GM18861 (cell line): ENCODE data around the gene ME3.
"Not testable (repeated sequence)": the region's sequence is repeated elsewhere in the genome, so short reads cannot be mapped to it uniquely, and the experiment has no call there.

Experiments
- ATAC-seq: cut with Tn5 transposase; IDR thresholded peaks from one replicate; pipeline ENCODE4 v1.9.1; 2021; ENCODE audit not compliant: unreplicated experiment

Gene ME3

DNA sequence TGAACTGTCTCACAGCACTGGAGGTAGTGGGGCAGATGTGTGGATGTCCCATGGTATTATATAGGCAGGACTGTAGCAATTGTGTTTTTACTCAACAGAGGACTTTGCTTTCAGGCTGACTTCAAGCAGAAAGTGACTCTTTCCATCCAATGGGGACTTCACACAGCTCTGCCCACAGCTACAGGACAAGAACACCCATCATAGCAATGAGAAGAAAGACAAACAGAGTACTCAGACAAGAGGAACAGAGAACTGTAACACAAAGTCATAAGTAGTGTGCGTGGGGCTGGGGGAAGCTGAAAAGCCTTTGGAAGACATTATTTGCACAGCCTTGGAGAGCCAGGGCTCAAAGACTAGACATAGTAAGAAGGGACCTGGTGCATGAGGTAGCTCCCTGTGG is 227.4 kb downstream of the ME3 start:
- ATAC-seq, result no peak

DNA sequence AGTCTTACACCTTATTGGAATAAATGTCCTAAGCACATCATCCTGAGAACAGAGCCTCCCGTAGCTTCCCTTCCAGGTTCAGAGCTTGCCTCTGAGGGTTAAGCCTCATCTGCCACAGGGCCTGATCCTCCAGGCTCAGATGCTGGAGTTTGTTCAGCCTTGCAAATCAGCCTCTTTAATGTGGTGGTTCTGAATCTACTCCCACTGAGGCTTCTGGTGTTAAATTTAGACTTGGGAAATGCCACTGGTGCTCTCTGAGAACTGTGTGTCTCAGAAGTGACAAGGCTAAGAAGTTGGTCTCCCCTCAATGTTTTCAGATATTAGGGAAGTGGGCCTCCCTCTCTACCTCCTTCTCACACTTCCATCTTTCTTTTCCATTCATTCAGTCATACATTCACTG is 229.0 kb downstream of the ME3 start:
- ATAC-seq, result no peak

DNA sequence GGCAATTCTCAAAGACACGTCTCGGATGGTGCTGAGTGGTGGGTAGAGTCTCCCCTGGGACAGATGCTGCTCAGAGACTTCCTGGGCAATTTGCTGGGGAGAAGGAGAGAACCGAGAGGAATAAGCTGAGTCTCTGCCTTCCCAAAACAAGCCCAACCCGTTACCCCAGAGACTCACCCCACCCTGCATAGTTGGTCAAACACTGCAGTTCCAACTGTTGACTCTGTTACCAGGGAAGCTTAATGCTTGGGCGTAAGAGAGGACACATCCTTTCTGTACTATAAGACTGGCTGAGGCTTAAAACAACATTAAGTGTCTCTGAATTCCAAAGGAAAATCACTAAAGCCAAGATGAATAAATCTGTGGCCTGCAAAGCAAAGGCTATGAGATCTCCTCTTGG is 229.6 kb downstream of the ME3 start:
- no peak for ATAC-seq

DNA sequence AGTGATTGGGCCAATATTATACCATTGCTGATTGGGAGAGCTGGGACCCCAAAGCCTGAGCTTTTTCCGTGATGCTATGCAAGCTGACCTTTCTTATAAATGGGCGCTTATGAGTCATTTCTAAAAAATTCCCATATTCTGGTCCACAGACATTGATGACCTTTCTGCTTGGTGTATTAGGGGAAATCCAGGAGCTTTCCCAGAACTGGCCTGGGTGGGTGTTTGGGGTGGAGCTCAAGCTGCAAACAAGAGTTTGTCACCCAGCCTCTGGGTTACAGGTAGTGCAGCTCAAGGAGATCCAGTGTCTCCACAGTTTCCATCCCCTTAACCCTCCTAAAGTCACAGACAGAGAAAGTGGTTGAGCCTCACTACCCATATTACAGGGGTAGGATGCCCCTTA is 230.0 kb downstream of the ME3 start:
- ATAC-seq, result no peak

DNA sequence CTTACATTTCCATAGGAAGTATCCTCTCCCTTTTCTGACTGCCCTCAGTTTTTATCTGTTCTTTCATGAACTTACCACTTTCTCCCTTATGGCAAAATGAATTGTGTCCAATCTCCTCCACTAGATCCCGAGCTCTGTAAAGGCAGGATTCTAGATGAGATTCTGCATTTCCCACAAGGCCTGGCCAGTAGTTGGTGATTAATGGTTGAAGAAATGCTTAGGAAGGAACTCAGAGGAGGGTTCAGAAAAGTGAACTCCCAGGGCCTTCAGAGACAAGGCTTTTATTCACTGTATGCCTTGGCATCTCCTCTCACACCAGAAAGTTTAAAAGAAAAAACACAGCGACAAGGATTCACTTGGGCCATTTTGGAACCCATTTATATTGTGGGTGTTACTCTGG is 231.6 kb downstream of the ME3 start:
- ATAC-seq, result no peak

DNA sequence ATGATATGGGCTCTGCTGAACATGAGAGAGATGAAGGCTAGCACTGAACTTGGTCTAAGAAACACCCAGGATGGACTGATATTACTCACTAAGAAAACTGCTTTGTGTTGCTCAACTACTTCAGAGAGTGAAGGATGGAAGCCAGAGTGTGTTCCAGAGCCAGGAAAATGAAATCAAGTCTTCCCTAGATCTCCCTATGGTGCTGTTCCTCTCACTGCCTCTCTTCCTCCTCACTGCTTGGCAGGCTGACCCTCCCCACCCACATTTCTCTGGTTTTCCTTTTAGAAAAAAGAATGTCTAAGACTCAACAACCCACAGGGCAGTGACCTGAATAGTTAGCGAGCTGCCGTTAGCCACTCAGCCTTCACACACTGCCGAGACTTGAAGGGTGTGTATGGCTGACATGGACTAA is 232.1 kb downstream of the ME3 start:
- ATAC-seq, result no peak

DNA sequence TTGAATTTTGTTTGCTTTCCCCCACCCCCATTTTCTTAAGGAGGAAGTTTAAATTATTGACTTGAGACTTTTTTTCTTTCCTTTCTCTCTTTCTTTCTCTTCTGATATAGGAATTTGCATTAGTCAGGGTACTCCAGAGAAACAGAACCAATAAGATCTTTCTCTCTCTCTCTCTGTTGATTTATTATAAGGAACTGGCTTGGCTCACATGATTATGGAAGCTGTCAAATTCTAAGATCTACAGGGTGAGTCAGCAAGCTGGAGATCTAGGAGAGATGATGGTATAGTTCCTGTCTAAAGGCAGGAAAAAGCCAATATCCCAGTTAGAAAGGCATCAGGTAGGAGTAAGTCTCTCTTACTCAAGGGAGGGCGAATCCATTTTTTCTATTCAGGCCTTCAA is 233.7 kb downstream of the ME3 start:
- no peak for ATAC-seq

DNA sequence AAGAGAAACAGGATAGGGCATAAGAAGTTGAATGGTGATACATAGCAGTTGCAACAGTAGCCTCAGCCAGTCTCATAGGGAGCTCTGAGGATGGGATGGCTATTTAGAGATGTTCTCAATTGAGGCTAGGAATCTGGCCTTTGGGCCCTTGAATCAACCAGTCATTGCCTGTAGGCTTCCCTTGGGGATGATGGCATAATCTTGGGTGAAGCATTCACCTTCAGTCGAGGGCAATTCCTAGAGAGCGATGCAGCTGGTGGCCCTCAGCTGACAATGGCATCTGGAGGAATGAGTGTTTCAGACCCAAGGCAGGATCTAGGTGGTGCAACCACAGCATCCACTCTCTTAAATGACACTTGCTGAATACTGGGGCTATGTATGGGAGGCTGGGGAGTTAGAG is 236.7 kb downstream of the ME3 start:
- no peak for ATAC-seq

DNA sequence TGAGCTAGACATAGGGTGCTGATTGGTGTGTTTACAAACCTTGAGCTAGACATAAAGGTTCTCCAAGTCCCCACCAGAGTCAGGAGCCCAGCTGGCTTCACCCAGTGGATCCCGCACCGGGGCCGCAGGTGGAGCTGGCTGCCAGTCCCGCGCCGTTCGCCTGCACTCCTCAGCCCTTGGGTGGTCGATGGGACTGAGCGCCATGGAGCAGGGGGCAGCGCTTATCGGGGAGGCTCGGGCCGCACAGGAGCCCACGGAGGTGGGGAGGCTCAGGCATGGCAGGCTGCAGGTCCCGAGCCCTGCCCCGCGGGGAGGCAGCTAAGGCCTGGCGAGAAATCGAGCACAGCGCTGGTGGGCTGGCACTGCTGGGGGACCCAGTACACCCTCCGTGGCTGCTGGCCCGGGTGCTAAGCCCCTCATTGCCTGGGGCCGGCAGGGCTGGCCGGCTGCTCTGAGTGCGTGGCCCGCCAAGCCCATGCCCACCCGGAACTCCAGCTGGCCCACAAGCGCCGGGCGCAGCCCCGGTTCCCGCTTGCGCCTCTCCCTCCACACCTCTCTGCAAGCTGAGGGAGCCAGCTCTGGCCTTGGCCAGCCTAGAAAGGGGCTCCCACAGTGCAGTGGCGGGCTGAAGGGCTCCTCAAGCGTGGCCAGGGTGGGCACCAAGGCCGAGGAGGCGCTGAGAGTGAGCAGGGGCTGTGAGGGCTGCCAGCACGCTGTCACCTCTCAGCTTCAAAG is 238.9 kb downstream of the ME3 start:
- not testable (repeated sequence) for ATAC-seq

DNA sequence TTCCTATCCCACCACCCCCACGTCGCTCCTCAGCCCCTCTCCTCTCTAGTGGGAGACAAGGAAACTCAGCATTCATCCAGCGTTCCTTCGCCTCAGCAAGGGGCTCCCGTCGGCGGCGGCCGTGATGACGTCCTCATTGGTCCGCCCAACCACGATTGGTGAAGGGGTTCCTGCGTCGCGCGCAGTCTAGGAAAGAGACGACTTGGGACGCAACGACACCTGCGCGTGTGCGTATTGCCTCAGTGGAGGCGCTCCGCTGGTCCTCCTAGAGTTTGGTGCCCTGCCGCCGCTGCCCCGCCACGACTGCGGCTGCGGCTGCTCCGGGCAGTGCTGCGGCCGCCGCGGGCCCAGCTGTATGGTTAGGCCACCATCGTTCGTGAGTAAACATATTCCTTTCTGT is 241.2 kb downstream of the ME3 start:
- ATAC-seq, result no peak

DNA sequence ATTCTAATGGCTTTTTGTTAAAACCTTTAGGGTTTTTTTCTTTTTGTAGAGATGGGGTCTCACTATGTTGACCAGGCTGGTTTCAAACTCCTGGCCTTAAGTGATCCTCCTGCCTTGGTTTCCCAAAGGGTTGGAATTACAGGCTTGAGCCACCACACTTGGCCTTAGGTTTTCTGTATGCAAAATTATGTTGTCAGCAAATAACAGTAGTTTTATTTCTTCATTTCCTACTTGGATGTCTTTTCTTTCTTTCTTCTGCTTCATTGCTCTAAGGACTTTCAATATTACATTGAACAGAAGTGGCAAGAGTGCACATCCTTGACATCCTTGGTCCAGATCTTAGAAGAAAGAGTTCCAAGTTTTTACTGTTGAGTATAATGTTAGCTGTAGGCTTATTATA is 245.0 kb downstream of the ME3 start:
- ATAC-seq, result no peak

DNA sequence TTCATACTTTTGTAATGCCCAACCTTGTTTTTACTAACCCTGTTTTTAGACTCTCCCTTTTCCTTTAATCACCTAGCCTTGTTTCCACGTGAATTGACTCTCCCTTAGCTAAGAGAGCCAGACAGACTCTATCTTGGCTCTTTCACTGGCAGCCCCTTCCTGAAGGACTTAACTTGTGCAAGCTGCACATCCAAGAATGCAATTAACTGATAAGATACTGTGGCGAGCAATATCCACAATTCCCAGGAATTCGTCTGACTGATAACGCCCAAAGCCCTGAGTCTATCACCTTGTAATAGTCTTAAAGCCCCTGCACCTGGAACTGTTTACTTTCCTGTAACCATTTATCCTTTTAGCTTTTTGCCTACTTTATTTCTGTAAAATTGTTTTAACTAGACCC is 248.9 kb downstream of the ME3 start:
- not testable (repeated sequence) for ATAC-seq

DNA sequence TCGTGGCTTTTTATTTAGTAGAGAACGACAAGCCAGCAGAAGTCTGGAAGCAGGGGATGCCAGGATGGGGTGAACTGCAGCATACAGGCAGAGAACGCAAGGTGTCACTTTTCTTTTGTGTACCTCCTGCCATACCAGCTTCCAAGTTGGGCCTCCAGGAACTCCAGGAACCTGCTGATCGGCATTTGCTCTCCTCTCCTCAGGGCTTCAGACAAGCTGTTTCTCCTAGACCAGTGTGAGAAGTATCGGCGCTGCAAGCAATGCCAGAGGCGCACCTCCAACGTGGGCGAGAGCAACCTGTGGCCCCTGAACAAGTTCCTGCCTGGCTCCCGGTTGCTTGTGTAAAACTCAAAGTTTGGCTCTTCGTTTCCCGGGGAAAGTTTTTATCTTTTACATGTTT is 250.0 kb downstream of the ME3 start:
- no peak for ATAC-seq

DNA sequence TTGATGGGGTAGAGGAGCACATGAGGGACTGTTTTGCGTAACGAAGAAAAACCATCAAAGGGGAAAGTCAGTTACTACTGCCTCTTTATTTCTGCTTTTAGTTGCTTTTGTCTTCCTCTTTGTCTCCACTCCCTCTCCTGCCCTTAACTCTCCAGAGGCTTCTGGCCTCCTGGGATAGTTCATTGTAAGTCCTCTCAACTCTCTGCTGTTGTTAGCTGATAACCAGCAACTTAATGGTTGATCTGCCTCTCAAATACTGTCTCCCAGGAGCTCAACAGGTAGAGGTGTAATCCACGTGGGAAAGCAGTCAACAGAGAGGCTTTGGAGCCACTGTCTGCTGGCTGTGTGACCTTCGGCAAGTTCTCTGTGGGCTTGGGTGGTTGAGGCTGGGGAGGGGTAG is 250.5 kb downstream of the ME3 start:
- no peak for ATAC-seq

DNA sequence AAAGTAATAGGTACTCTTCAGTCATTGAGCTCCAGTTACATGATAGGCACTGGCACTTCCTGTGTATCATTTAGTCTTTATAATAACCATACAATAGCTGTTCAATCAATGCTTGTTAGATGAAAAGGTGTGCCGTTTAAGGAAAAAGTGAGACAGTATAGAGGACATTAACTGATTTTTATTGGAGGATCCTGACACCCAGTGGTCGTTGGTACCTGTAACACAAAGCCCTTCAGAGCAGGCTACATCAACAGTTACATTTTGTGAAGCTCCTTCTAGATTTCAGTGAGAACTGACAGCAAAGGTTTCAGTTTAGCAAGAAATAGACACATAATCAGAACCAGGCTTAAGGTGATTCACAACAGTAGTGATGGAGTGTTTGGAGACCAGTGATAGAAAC is 253.5 kb downstream of the ME3 start:
- ATAC-seq, result no peak

DNA sequence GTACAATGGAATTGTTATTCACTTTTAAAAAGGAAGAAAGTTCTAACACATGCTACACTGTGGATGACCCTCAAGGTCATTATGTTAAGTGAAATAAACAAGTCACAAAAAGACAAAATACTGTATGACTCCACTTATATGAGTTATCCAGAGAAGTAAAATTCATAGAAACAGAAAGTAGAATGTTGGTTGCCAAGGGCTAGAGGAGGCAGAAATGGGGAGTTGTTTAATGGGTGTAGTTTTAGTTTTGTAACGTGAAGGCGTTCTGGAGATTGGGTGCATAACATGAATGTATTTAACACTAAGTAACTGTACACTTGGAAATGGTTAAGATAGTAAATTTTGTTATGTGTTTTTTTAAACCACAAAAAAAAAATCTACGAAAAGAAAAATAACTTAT is 253.9 kb downstream of the ME3 start:
- ATAC-seq, result no peak

DNA sequence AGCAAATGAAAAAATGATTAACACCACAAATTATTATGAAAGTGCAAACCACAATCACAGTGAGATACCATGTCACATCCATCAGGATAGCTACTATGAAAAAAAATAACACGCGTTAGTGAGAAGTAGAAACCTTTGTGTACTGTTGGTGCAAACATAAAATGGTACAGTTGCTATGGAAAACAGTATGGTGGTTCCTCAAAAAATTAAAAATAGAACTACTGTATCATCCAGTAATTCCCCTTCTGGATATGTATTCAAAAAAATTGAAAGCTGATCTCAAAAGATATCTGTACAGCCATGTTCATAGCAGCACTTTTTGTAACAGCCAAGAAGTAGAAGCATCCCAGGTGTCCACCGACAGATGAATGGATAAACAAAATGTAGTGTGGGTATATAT is 254.3 kb downstream of the ME3 start:
- ATAC-seq, result no peak

DNA sequence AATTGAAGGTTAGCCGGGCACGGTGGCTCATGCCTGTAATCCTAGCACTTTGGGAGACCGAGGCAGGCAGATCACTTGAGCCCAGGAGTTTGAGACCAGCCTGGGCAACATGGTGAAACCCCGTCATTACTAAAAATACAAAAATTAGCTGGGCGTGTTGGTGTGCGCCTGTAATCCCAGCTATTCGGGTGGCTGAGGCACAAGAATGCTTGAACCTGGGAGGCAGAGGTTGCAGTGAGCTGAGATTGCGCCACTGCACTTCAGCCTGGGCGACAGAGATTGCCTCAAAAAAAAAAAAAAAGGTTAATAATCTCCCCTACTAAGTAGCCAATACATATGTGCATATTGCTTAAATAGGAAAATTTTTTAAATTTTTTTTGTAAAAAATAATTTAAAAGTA is 255.5 kb downstream of the ME3 start:
- not testable (repeated sequence) for ATAC-seq

DNA sequence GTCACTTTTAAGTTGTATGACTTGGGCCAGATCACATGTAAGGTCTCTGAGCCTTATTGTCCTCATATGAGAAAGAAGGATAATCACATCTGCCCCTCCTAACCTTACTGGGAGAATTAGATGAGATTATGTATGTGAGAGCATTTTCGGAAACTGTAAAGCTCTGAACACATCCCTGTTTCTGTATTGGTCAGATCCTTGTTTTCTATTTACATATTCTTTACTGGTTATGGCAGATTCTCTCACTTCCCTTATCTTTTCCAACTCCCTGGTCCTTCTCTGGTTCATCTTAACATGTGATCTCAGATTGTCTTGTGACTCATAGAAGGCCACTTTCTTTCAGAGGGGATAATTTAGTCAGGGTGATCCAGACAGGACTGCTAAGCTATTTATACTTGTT is 255.9 kb downstream of the ME3 start:
- no peak for ATAC-seq

DNA sequence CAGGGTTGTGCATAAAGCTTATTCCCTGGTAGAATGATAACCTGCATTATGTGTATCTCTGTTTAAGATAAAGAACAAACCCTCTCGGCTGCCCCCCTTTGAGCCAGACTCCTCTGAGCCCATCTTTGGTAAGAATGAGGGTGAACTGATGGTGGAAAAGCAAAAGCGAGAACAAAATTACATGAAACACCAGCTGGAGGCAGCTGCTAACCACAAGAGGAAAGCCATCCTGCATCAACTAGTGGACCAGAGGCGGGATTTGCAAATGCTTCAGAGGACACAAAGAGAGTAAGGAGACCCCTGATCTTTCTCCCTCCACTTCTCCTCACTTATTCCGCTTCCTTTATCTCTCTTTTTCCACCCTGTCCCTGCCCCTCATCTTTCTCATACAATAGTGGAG is 257.4 kb downstream of the ME3 start:
- ATAC-seq, result no peak

DNA sequence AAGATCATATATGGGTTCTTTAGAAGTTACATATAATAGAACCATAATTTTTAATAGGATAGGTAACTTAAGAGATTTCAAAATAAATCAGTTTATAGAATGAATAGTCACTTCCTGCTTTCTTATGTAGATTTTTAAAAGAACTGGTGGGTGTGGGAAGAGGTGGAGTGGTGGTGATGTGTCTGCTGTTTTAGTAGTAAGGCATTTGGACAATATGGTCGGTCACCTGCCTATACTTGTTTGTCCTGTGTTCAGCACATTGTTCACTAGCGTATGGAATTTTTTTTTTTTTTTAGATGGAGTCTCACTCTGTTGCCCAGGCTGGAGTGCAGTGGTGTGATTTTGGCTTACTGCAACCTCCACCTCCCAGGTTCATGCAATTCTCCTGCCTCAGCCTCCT is 258.4 kb downstream of the ME3 start:
- ATAC-seq, result no peak

DNA sequence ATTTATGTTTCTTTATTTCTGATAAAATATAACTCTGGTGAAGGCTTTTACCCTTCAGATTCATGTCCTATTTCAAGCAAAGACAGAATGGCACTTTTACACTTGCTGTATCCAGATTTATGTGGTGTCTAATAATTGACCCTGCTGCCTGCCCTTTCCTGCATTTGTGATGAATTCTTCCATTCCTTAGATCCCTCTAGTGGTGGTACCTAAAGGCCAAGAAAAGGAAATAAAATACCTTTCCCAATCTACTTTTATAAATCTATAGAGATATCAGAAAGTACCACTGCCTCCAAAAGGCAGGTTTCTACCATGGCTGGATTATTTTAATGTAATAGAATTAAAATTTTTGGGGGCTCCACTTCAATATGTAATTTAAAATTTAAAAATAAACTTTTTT is 263.6 kb downstream of the ME3 start:
- ATAC-seq, result no peak

DNA sequence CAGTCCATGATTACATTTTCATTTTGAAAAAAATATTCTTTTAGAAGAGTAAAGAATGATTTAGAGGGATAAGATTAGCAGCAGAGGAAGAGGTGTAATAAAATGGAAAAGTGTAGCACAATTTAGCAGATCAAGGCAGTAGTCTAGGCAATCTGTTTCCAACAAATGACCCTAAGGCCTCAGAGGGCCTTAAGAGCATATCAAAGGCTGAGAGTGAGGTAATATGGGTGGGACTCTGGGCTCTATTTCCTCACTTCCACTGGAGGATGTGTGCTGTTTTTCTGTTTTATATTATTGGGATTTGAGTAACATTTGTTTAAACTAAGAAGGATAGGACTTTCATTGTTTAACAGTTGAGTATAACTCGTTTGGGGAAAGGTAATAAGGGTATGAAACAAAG is 269.0 kb downstream of the ME3 start:
- ATAC-seq, result no peak

DNA sequence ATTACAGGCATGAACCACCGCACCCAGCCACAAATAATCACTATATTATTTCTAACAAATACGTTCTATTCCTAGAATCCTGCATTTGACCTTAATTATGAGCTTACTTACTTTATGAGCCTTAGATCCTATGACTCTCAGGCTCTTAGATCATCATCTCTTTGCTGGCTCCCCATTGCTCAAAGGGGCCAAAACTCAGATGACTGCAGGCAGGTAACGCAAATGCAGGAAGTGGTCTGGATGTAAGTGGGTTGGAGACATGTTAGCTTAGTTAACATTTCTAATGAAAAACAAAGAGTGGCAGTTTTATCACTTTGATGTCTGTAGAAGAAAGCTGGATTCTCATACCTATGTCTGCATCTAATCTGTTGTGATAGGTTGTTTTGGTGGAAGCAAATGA is 274.3 kb downstream of the ME3 start:
- no peak for ATAC-seq
